ENCODE data around the gene SEMA5A.

- no peak for TF ChIP-seq CTCF (IDR thresholded peaks at IDR 0.05)
- no peak for TF ChIP-seq FOXP4 (CRISPR knock-in tag; IDR thresholded peaks at IDR 0.05)
- TF ChIP-seq GABPB1 (CRISPR knock-in tag; IDR thresholded peaks at IDR 0.05) = no peak
- TF ChIP-seq FOXJ3 (CRISPR knock-in tag; IDR thresholded peaks at IDR 0.05; ENCODE audit: borderline replicate concordance) = no peak
- no peak for TF ChIP-seq TEAD4 (CRISPR knock-in tag; IDR thresholded peaks at IDR 0.05)
- no peak for TF ChIP-seq E2F5 (CRISPR knock-in tag; IDR thresholded peaks at IDR 0.05)
- no peak for TF ChIP-seq SMAD4 (CRISPR knock-in tag; IDR thresholded peaks at IDR 0.05)
- TF ChIP-seq MAX (CRISPR knock-in tag; IDR thresholded peaks at IDR 0.05) = no peak
- TF ChIP-seq MLX (CRISPR knock-in tag; IDR thresholded peaks at IDR 0.05) = no peak
- no peak for TF ChIP-seq ZNF121 (CRISPR knock-in tag; IDR thresholded peaks at IDR 0.05)
- TF ChIP-seq ATF6 (CRISPR knock-in tag; IDR thresholded peaks at IDR 0.05) = no peak
- no peak for TF ChIP-seq FOXK1 (CRISPR knock-in tag; IDR thresholded peaks at IDR 0.05)
- no peak for TF ChIP-seq ZNF263 (CRISPR knock-in tag; IDR thresholded peaks at IDR 0.05; ENCODE audit: low read depth)
Observed at GRCh38 chr5:9103290-9103689, 442.6 kb downstream of the SEMA5A start.

Data from WTC11 (cell line).